G401 (cell line): ENCODE measurements around the gene FBXO17. TPM values are rescaled to one million over a fixed set of nuclear protein-coding genes. Genes with fewer than 3 reads are reported as not detected.
"Not testable (repeated sequence)": the region's sequence is repeated elsewhere in the genome, so short reads cannot be mapped to it uniquely, and the experiment has no call there.

Source experiments
- DNase-seq: peaks from one replicate; pipeline ENCODE4 v3.0.0-alpha.2; 2015; ENCODE audit warnings: low spot score
- in situ Hi-C: cut with HindIII; loops from 2 replicates; pipeline ENCODE4 v1.10.0; 2016; ENCODE audit warnings: low sequenced_read_pairs, mixed read lengths
- total RNA-seq: library from RNA; depleted of rRNA; stranded (reverse); fragments of >200 nt; shearing (Covaris generic); gene quantifications from 2 replicates; pipeline ENCODE4 v1.2.3, GENCODE V29; 2014; rRNA removed

FBXO17 gene
- 47.4 and 91.4 TPM in 2 replicates for total RNA-seq

- in situ Hi-C loops: no loop called here
- DNase-seq: peak; percentile 70
Measured at GRCh38 chr19:38975214-38975860, at the start of gene FBXO17. TSS of gene FBXO17 (minus strand) at chr19:38975742. CDS start at chr19:38950319, 25,423 bp downstream.

DNA sequence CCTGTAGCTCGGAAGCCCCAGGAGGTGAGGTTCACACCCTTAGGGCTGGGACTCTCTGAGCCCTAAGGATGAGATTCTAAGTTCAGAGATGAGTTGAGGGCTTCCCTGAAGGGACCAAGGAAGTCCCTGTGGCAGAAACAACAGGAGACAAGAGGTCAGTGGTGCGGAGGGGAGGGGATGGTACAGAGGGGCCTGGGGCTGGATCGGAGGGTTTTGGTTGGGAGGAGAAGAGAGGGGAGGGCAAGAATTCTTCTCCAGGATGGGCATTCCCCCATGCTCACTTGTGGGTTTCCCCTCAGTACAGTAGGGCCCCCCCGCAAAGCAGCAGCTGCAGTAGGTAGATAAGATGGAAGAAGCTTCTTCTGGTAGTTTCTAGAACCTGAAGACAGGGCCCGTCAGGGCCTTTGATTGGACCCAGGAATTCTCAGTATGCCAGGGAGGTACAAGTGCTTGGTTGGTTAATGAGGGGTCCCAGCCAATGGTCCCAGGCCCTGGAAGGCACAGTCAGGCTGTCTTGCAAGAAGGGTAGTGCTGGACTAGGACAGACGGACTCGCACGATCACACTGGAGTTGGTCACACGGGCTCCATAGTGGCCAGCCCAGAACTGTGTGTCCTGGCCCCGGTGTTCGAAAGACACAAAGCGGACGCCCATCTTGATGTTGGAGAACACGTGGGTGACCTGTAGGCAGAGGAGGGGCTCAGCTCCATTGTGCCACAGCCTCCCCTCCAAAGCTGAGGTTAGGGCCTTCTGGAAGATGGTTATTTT, 49.5 kb upstream of the FBXO17 start:
- in situ Hi-C loops: no loop called here

GRCh38 chr19:39021063-39021462, 45.5 kb upstream of the FBXO17 start:
- DNase-seq: no peak
- in situ Hi-C loops: no loop called here

More for the DNA sequence above, 49.5 kb upstream of the FBXO17 start:
- DNase-seq: no peak

- DNase-seq: no peak
- in situ Hi-C loops: no loop called here
Measured at GRCh38 chr19:39017646-39018045, 42.1 kb upstream of the FBXO17 start.

DNA sequence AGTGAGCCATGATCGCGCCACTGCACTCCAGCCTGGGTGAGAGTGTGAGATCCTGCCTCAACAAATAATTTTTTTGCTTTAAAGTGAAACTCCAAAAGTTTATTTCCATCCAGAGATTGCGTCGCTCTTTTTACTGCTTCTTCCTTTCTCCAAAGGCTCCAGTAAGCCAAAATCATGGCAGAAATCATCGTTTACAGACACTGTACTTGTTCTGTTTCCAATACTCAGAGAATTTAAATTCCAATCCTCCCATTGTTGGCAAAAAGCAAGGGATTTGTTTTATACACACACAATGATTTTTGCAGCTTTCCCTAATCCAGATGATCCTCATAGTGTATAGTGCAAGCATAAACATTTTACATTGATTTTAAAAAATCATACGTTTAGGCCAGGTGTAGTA, 41.5 kb upstream of the FBXO17 start:
- in situ Hi-C loops: no loop called here
- DNase-seq: no peak

DNA sequence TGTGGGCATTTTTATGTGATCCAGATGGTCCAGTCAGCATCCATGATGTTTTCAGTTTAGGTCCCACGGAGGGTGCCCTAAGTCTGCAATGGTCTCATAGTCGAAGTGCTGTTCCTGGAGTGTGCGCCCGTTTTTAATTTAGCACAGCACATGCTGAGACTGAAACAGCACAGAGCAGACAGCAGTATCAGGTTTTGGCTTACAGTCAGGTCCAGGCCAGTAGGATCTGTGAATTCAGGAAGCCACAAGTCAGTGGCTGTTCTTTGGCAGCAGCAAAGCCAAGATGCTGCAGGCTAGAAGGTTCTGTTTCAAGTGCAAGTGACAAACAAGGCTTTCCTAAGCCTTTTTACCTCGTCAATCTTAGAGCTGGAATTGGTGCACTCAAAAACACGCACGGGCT, 38.5 kb upstream of the FBXO17 start:
- in situ Hi-C loops: no loop called here

DNA sequence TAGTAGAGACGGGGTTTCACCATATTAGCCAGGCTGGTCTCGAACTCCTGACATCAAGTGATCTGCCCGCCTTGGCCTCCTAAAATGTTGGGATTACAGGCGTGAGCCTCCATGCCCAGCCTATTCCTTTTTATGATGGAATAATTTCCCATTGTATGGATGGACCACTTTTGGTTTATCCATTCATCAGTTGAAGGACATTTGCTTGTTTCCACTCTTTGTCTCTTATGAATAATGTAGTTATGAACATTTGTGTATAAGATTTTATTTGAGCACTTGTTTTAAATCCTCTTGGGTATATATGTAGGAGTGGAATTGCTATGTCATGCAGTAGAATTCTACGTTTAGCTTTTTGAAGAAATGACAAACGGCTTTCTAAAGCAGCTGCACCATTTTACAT, 33.5 kb upstream of the FBXO17 start:
- in situ Hi-C loops: no loop called here
- no peak for DNase-seq

More for the DNA sequence above, 38.5 kb upstream of the FBXO17 start:
- DNase-seq: peak; percentile 83

DNA sequence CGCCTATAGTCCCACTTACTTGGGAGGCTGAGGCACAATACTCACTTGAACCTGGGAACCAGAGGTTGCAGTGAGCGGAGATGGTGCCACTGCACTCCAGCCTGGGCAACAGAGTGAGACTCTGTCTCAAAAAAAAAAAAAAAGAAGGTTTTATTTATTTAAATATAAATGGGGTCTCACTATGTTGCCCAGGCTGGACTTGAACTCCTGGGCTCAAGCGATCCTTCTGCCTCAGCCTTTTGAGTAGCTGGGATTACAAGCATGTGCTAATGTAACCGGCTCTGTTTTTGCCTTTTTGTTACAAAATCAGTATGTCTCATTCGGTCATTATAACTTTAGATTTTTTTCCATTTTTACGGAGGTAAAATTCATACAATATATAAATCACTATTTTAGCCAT, 32.6 kb upstream of the FBXO17 start:
- in situ Hi-C loops: no loop called here
- no peak for DNase-seq

- no peak for DNase-seq
- in situ Hi-C loops: no loop called here
Measured at GRCh38 chr19:39007096-39007495, 31.6 kb upstream of the FBXO17 start.

GRCh38 chr19:39004403-39004802, 28.9 kb upstream of the FBXO17 start:
- in situ Hi-C loops: no loop called here
- no peak for DNase-seq

DNA sequence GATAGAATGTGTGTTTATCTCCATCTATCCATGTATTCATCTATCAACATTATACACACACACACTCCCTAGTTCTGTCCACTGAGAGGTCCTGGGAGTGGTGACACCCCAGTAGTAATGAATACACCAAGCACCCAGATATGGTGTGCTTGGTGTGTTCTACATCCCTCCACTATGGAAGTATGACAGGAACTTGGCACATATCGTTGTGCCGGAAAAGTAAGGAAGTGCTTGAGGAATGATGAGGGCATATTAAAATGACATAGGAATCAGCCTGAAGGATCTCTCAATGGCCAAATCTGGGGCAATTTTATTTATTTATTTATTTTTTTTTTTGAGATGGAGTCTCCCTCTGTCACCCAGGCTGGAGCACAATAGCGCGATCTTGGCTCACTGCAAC, 28.3 kb upstream of the FBXO17 start:
- in situ Hi-C loops: no loop called here

DNA sequence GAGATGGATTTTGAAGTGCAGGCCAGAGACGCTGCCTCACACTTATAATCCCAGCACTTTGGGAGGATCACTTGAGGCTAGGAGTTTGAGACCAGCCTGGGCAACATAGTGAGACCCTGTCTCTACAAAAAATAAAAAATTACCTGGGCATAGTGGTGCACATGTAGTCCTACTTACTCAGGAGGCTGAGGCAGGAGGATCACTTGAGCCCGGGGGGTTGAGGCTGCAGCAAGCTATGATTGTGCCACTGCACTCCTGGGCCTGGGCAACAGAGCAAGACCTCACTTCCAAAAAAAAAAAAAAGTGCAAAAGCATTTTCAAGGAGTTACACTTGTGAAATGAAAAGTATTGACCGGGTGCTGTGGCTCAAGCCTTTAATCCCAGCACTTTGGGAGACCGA, 27.6 kb upstream of the FBXO17 start:
- no peak for DNase-seq
- in situ Hi-C loops: no loop called here

More for the DNA sequence above, 28.3 kb upstream of the FBXO17 start:
- DNase-seq: no peak

DNA sequence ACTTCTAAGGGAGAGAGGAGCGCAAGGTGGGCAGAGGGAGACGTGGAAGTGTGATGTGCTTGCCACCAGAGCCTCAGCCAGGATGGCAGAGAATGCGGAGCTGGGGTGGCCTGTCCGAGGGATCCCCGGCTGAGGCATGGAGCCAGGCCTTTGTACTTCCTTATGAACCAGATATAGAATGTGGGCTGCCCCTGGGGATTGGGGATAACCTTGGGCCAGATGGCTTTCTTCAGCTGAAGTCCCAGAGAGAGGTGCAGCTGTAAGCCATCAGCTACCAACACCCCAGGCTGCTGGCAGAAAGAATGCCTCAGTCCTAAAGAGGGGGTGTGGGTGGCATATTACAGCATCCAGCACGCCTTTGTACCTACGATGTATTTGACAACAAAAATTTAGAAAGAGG, 25.5 kb upstream of the FBXO17 start:
- in situ Hi-C loops: no loop called here
- no peak for DNase-seq

- in situ Hi-C loops, DNase-seq: not testable (repeated sequence)
Measured at GRCh38 chr19:38997576-38997975, 22.0 kb upstream of the FBXO17 start.

DNA sequence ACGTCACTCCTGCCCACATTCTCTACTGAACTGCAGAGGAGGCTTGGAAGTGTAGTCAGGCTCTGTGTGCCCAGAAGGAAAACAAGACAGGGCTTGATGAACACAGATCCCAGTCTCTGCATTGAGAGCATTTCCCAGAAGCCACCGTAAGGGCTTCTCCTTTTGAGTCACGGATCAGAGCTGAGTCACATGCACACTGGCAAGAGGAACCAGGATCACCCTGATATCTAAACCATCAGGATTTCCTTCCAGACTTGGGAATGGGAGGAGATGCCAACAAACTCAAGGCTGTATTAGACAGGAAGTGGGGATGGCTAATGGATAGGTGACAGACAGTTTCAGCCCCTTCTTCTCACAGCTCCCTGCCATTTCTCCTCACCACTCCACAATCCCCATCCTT, 17.7 kb upstream of the FBXO17 start:
- no peak for DNase-seq
- in situ Hi-C loops: no loop called here

- peak; percentile 33 for DNase-seq
- in situ Hi-C loops: no loop called here
Measured at GRCh38 chr19:38990949-38991697, 15.6 kb upstream of the FBXO17 start.

DNA sequence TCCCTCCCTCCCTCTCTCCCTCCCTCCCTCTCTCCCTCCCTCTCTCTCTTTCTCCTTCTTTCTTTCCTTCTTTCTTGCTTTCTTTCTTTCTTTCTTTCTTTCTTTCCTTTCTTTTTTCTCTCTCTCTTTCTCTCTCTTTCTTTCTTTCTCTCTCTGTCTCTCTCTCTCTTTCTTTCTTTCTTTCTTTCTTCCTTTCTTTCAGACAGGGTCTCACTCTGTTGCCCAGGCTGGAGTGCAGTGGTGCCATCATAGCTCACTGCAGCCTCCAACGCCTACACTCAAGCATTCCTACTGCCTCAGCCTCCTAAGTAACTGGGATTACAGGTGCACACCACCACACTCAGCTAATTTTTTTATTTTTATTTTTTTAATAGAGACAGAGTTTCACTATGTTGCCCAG, 14.1 kb upstream of the FBXO17 start:
- in situ Hi-C loops, DNase-seq: not testable (repeated sequence)

GRCh38 chr19:38989066-38989605, 13.6 kb upstream of the FBXO17 start:
- in situ Hi-C loops: no loop called here
- no peak for DNase-seq

DNA sequence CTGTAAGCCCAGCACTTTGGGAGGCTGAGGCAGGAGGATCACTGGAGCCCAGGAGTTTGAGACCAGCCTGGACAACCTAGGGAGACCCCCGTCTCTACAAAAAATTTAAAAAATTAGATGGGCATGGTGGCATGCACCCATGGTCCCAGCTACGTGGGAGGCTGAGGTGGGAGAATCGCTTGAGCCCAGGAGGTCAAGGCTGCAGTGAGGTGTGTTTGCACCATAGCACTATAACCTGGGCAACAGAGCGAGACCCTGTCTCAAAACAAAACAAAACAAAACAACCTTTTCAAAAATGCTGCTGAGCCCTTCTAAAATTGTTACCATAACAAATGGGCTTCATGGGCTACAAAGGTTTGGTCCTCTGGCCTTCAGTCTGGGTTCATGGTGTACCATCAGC, 13.1 kb upstream of the FBXO17 start:
- in situ Hi-C loops, DNase-seq: not testable (repeated sequence)

DNA sequence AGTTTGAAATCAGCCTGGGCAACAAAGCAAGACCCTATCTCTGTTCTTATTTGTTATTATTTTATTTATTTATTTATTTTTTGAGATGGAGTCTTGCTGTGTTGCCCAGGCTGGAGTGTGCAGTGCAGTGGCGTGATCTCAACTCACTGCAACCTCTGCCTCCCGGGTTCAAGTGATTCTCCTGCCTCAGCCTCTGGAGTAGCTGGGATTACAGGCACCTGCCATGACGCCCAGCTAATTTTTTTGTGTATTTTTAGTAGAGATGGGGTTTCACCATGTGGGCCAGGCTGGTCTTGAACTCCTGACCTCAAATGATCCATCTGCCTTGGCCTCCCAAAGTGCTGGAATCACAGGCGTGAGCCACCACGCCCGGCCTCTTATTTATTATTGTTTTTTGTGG, 12.2 kb upstream of the FBXO17 start:
- DNase-seq, in situ Hi-C loops: not testable (repeated sequence)
